Epithelial cell of proximal tubule (primary cell): ENCODE data around the gene PPFIA2. TPM values are rescaled to one million over a fixed set of nuclear protein-coding genes. Genes with fewer than 3 reads are reported as not detected.
A peak's percentile ranks its signal among the peaks of the same experiment; 100 is the strongest.

ENCODE experiments used
- DNase-seq: peaks from one replicate; pipeline ENCODE4 v3.0.0-alpha.2; 2011; ENCODE audit warnings: low read depth
- H3K4me3 ChIP-seq: 2 replicates; pipeline ENCODE4 v1.5.1; 2011; ENCODE audit warnings: low read depth, mild to moderate bottlenecking, low read length
- total RNA-seq: library from RNA; depleted of rRNA; stranded (reverse); fragments of >200 nt; gene quantifications from 2 replicates; pipeline ENCODE4 v1.2.3, GENCODE V29; 2015
- TF ChIP-seq, protein P1 (sequence below): conservative IDR thresholded peaks from 2 replicates; pipeline ENCODE4 v1.5.1; 2012; ENCODE audit warnings: low read depth, mild to moderate bottlenecking, low read length

The PPFIA2 gene
- total RNA-seq, 1 donor from 2014 or later, result 0.06 TPM

DNA sequence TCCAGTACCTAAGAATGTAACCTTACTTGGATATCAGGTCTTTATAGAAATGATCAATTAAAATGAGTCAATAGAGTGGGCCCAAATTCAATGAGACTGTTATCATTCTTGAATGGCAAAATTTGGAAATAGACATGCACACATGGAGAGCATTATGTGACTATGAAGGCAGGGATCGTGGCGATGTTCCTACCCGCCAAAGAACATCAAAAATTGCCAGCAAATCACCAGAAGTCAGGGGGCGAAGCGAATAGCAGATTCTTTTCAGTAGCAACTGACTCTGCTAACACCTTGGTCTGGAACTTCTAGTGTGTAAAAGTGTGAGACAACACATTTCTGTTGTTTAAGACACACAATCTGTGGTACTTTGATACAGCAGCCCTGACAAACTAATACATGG lies 488.8 kb downstream of the PPFIA2 start:
- DNase-seq, result no peak
- TF ChIP-seq, protein P1, sequence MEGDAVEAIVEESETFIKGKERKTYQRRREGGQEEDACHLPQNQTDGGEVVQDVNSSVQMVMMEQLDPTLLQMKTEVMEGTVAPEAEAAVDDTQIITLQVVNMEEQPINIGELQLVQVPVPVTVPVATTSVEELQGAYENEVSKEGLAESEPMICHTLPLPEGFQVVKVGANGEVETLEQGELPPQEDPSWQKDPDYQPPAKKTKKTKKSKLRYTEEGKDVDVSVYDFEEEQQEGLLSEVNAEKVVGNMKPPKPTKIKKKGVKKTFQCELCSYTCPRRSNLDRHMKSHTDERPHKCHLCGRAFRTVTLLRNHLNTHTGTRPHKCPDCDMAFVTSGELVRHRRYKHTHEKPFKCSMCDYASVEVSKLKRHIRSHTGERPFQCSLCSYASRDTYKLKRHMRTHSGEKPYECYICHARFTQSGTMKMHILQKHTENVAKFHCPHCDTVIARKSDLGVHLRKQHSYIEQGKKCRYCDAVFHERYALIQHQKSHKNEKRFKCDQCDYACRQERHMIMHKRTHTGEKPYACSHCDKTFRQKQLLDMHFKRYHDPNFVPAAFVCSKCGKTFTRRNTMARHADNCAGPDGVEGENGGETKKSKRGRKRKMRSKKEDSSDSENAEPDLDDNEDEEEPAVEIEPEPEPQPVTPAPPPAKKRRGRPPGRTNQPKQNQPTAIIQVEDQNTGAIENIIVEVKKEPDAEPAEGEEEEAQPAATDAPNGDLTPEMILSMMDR, result no peak
- H3K4me3 ChIP-seq, result no peak overlapping the region

DNA sequence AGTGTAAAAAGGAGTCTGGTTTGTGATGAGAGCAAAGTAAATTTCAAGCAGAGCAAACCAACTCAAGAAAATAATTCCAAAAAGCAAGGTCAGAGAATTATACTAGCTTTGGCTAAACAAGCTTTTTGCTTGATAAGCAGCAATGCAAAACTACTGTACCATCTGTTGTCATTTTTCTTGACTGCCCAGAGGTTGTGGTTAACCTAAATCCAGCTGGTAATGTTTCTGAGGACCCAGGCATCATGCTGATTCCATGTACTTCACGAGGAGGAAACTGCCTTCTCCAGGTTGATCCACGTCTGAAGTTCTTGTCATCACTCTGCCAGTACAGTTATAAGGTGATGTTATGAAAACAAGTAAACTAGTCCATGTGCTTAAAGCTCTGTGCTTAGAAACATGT lies 496.1 kb downstream of the PPFIA2 start:
- no peak overlapping the region for H3K4me3 ChIP-seq
- DNase-seq, result no peak
- TF ChIP-seq, protein P1, result no peak

DNA sequence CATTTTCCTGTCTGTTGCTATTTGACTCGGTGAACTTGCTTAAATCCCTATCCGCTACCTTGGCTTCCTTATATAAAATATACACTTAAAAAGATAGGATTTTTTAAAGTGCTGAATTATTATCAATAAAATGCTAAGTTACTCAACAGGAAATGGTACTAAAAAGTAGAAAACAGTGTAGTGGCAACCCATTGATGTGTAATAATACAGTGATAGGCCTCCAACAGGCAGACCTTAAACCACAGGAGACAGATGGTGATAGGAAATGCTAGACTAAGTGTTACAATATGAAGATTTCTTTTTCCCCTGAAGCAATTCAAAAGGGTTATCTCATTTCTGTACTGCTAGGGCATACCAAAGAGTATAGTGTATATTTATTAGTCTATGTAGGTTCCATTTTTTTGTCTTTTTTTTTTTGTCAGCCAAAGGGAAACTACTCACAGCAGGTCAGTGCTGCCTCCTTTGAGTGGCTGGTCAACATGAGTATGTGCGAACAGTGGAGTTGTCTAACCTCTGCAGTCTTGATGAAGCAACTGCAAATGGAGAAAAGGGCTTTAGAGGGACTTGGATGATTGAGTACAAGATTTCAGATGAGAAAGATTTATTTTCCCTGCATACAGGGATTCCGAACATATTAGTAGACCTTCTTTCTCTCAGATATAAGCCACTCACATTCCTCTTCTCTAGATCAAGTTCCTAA lies 497.5 kb downstream of the PPFIA2 start:
- TF ChIP-seq, protein P1, result no peak
- no peak overlapping the region for H3K4me3 ChIP-seq
- DNase-seq, result no peak

DNA sequence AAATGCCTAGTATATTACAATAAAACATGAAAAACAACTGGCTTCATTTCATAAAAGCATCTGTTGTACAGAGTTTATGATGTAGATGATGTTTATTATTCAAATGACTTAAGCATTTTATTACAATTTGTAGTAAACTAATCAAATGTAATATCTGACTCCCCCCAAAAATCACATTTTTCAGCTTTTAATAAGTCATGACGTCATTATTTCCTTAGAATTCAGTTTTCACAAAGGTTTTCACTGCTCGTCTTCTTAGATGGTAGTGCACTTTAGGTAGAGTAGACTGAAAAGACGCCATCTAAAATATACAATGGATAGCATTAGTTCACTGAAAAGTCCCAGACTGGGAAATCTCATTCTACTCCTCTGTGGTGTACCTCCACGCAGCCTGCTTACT lies 499.8 kb downstream of the PPFIA2 start:
- DNase-seq, result no peak
- TF ChIP-seq, protein P1, result no peak
- no peak overlapping the region for H3K4me3 ChIP-seq

DNA sequence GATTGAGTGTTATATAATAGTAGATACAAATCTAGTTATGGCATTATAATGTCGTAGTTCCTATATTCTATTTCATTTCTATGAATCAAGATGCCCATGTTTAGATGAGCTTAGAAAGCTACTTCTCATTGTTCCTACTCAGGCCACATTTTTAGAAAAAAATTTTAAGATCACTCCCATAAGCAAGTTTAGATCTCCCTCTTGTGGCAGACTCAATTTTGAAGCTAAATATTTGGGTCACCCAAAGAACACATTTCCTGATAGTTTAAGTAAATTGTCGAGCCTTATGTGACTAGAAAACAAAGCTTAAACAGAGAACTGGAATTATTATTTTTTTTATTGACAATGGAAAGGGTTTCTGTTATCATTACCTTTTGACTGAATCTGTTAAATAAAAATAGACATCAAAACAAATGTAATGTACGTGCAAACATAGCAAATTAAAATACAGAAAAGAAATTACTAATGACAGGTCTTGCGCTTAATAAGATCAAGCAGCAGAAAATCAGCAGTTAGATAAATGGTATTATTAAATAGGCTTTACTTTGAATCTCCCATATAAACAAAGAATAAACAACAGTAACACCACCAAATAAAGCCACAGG lies 501.1 kb downstream of the PPFIA2 start:
- TF ChIP-seq, protein P1, result peak; percentile 70
- H3K4me3 ChIP-seq, result no peak overlapping the region
- DNase-seq, result no peak

DNA sequence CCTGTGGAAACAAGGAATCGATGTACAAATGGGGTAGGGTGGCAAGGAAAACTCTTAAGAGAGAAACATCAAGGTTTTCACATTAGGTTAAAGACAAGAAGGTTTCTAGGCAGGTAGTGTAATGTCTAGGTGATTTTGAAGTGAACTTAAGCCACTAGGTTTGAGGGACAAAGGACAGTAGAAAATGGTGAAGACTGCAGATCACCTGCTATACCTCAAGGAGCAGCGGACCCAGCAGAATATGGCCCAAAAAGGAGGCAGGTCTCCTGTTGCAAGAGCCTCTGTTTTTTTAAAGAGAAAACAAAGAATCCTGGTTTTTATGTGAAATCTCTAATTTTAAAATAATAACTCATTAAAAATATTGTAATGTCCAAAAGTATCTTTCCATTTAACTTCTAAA lies 503.2 kb downstream of the PPFIA2 start:
- H3K4me3 ChIP-seq, result no peak overlapping the region
- DNase-seq, result no peak
- TF ChIP-seq, protein P1, result no peak

DNA sequence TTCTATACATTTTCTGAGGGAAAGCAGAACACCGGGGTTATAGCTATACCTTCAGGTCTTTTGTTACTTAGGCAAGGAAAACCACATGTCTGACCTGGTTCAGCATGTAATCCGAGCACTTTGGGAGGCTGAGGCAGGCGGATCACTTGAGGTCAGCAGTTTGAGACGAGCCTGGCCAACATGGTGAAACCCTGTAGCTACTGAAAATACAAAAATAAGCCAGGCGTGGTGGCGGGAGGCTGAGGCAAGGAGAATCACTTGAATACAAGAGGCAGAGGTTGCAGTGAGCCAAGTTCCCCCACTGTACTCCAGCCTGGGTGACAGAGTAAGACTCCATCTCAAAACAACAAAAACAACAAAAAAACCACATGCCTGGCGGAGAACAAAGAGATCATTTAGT lies 503.7 kb downstream of the PPFIA2 start:
- no peak for DNase-seq
- H3K4me3 ChIP-seq, result no peak overlapping the region
- TF ChIP-seq, protein P1, result no peak
